BE2C (cell line): ENCODE measurements around the gene STARD6. TPM values are rescaled to one million over a fixed set of nuclear protein-coding genes. Genes with fewer than 3 reads are reported as not detected.

ENCODE experiments used
- DNase-seq: peaks from one replicate; pipeline ENCODE4 v3.0.0-alpha.2; 2020
- H3K27me3 ChIP-seq: fragments of 250-450 bp; sonication (Bioruptor Pico); 2 replicates; pipeline ENCODE4 v1.5.1; 2020; ENCODE audit warnings: mild to moderate bottlenecking
- H3K36me3 ChIP-seq: fragments of 250-450 bp; sonication (Bioruptor Pico); 2 replicates; pipeline ENCODE4 v1.5.1; 2020; ENCODE audit warnings: mild to moderate bottlenecking
- H3K4me1 ChIP-seq: fragments of 250-450 bp; sonication (Bioruptor Pico); 2 replicates; pipeline ENCODE4 v1.5.1; 2020
- H3K4me3 ChIP-seq: 2 replicates; pipeline ENCODE4 v1.5.1; 2011; ENCODE audit warnings: low read depth, low read length
- H3K9me3 ChIP-seq: fragments of 250-450 bp; sonication (Bioruptor Pico); 2 replicates; pipeline ENCODE4 v1.5.1; 2020
- CTCF ChIP-seq: IDR thresholded peaks from 2 replicates; pipeline ENCODE4 v1.5.1; 2012; ENCODE audit warnings: mild to moderate bottlenecking, low read depth, low read length
- polyA plus RNA-seq: library from polyadenylated mRNA; unstranded; fragments of >200 nt; gene quantifications from one replicate; pipeline ENCODE4 v1.2.1, GENCODE V29; 2012; ENCODE audit warnings: low read depth, missing spikeins; ENCODE audit not compliant: insufficient read length, insufficient read depth

The STARD6 gene
- polyA plus RNA-seq: not detected

DNA sequence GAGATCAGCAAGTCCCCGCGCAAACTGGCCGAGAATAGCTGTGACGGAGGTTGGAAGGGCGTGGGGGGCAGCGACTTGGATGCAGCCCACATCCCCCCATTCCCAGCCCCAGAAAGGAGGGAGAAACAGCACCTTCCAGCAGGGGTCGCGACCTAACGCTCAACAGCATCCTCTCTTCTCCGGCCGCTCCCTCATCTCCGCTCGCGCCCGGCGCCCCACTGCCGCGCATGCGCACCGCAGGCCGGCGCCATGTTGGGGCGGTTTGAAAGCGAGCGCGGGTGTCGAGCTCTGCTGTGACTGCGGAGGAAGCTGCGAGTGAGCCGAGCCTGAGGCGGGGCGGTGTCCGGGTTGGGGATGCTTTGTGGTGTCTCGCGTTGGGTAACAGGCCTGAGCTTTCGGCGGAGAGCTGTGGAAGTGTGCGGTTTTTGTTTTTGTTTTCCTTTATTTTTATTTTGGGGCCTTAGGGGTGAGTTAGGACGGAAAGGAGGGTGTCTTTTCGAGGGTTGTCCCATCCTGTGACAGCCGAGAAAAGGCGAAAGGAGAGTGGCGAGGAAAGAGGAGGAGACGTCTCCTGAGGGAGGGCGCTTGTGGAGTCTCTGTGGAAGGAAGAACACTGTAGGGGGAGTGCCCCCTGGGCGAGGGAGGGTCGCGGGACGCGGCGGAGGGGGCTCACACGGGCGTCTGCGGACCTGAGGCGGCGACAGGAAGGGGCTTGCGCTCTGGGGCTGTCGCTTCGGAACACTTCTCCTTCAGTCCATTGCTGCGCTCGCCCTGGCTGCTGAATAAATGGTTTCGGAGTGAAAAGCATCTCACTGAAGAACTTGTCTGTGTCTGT, at the start of gene STARD6, which contains the start of gene C18orf54:
Gene STARD6 (minus strand): TSS at position 199 of the 835 bp plus-strand sequence. CDS start 3,285 bp downstream, outside the sequence.
Gene C18orf54 (plus strand): TSS at position 247 of the 835 bp plus-strand sequence. CDS start 2,667 bp downstream, outside the sequence.
- Histone ChIP-seq H3K36me3 (no peaks in the 10 kb centered on the region), H3K4me3 (peak within 1 kb of the TSS; percentile 85), H3K9me3 (no peaks in the 10 kb centered on the region), H3K4me1 (no peaks in the 10 kb centered on the region), H3K27me3 (no peaks in the 10 kb centered on the region)
- TF ChIP-seq CTCF: peak; percentile 39
- DNase-seq: peak; percentile 79

DNA sequence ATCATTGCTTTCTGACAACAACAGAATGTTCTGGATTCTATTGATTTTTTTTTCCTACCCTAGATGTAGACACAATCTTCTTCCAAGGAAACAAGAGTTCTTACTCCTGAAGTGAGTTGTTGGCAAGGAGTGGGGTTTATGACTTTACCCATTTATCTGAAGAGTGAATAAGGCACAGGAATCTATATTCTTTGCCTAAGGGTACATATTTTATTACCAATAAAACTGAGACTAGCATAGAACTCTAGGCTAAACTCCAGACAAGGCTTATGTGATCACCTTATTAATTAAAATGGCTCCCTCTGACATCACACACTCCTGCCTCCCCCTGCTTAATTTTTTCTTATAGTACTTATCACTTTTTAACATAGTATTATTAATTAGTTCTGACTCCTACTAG, 47.6 kb upstream of the STARD6 start:
- no peaks in the 10 kb centered on the region for H3K36me3 ChIP-seq
- H3K27me3 ChIP-seq: no peaks in the 10 kb centered on the region
- DNase-seq: no peak
- no peak overlapping the region for H3K4me3 ChIP-seq
- no peaks in the 10 kb centered on the region for H3K9me3 ChIP-seq
- TF ChIP-seq CTCF: no peak
- H3K4me1 ChIP-seq: no peaks in the 10 kb centered on the region

DNA sequence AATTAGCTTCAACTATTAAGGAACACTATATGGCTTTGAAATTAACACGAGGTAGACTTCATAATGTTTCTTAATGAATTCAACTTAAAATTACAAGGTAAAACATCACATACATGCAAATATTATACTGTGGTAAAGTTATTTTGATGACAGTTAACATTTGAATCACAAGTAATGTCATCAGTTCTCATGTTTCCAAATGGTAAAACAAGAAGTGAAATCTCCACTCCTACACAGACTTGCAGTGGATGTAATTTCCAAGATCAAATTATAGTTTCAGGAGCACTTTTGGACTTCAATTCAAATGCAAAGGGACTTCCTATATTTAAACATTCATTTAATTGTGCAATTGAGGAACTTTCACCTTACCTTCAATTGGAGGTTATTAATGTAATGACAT, 39.1 kb upstream of the STARD6 start:
- DNase-seq: no peak
- no peaks in the 10 kb centered on the region for H3K36me3 ChIP-seq
- H3K4me3 ChIP-seq: no peak overlapping the region
- TF ChIP-seq CTCF: no peak
- no peaks in the 10 kb centered on the region for H3K27me3 ChIP-seq
- no peaks in the 10 kb centered on the region for H3K4me1 ChIP-seq
- H3K9me3 ChIP-seq: no peaks in the 10 kb centered on the region

DNA sequence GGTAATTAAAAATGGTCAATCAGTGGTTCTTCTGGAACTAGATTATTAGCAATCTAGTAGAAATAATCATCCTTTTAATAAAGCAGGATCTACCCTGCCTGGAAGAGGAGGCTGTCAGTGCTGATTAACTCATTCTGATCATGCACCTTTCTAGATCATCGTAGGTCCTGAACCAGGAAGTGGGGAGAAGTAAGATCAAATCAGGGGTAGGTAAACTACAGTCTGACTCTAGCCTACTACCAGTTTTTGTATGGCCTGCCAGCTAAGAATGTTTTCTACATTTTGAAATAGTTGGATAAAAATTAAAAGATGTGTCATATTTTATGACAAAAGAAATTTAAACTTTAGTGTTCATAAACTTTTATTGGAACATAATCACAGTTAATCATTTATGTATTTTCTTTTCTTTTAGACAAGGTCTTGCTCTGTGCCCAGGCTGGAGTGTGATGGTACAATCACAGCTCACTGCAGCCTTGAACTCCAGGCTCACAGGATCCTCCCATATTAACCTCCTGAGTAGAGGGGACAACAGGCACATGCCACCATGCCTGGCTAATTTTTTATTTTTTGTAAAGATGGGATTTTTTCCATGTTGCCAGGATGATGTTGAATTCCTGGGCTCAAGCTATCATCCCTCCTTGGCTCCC, 36.1 kb upstream of the STARD6 start:
- H3K36me3 ChIP-seq: no peaks in the 10 kb centered on the region
- no peak overlapping the region for H3K4me3 ChIP-seq
- TF ChIP-seq CTCF: no peak
- DNase-seq: no peak
- no peaks in the 10 kb centered on the region for H3K4me1 ChIP-seq
- no peaks in the 10 kb centered on the region for H3K27me3 ChIP-seq
- H3K9me3 ChIP-seq: no peaks in the 10 kb centered on the region

DNA sequence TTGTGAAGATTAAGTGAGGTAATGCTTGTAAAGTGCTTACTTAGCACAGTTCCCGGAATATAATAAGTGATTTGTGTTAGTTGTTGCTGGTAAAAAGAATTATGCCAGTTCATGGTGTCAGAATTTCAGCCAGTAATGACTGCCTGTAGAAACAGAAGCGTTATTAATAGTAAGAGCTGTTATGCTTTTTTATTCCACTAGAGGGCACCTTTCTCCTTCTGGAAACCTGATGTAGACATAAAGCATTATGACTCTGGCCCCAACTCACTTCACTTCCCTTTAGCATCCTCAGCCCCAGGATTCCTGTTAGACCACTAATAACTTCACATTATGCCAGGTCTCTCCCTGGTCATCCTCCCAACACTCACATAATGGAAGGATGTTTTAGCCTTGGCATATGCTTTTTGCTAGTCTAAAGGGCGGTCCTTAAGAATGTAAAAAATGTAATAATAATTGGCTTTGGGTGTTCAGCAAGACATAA, 34.9 kb upstream of the STARD6 start:
- Histone ChIP-seq H3K4me1 (no peaks in the 10 kb centered on the region), H3K9me3 (no peaks in the 10 kb centered on the region), H3K36me3 (no peaks in the 10 kb centered on the region), H3K4me3 (no peak overlapping the region), H3K27me3 (no peaks in the 10 kb centered on the region)
- peak; percentile 55 for TF ChIP-seq CTCF
- no peak for DNase-seq

DNA sequence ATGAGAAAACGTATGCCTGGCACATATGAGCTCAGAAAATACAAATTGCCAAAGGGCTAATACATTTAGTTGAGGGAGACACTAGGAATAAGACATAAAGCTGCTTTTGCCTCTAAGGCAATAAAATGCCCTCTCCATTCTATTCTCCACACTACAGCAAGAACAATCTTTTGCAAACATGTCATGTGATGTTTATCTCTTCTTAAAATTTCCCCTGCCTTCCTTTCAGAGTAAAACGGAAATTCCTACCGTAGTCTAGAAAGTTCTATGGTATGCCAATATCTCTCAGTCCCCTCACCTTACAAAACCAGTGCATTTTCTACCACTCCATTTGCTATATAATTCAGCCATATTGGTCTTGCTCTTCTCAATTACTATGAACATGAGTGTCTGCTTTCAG, 33.2 kb upstream of the STARD6 start:
- no peak for DNase-seq
- Histone ChIP-seq H3K4me1 (no peaks in the 10 kb centered on the region), H3K36me3 (no peaks in the 10 kb centered on the region), H3K9me3 (no peaks in the 10 kb centered on the region), H3K4me3 (no peak overlapping the region), H3K27me3 (no peaks in the 10 kb centered on the region)
- TF ChIP-seq CTCF: no peak
